ENCODE results near the gene ANKDD1B.
"Not testable (repeated sequence)": the region's sequence is repeated elsewhere in the genome, so short reads cannot be mapped to it uniquely, and the experiment has no call there.

ANKDD1B gene

DNA sequence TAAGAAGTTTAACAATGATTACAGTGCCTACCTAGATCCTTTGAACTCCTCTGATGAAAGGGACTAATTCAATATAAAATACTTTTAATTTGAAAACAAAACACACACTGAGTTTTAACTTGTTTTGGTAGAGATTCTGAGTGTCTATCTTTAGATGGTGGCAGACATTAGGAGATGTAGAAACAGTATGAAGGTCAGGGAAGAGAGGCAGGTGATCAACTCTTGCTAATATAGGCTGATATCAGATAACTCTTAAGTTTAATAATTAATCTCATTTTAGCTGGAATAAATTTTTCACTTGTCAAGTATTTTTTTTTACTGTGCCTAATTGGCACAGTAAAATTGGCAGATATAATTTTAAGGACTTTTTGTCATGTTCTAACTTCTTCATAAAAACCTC is 75.2 kb downstream of the ANKDD1B start:
- H3K4me3 ChIP-seq = no peak overlapping the region
- TF ChIP-seq, protein P1, sequence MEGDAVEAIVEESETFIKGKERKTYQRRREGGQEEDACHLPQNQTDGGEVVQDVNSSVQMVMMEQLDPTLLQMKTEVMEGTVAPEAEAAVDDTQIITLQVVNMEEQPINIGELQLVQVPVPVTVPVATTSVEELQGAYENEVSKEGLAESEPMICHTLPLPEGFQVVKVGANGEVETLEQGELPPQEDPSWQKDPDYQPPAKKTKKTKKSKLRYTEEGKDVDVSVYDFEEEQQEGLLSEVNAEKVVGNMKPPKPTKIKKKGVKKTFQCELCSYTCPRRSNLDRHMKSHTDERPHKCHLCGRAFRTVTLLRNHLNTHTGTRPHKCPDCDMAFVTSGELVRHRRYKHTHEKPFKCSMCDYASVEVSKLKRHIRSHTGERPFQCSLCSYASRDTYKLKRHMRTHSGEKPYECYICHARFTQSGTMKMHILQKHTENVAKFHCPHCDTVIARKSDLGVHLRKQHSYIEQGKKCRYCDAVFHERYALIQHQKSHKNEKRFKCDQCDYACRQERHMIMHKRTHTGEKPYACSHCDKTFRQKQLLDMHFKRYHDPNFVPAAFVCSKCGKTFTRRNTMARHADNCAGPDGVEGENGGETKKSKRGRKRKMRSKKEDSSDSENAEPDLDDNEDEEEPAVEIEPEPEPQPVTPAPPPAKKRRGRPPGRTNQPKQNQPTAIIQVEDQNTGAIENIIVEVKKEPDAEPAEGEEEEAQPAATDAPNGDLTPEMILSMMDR (IDR thresholded peaks at IDR 0.05) = no peak
- H3K27ac ChIP-seq = no peak overlapping the region
- no peaks in the 10 kb centered on the region for H3K4me1 ChIP-seq
- DNase-seq = no peak
- no peaks in the 10 kb centered on the region for H3K27me3 ChIP-seq
- H3K36me3 ChIP-seq = peaks cover 16 to 64% (median 37%) of the 10 kb centered on the region in 3 donors
- intact Hi-C loops (cut with DNase I; ENCODE audit: low total_unique reads) = no loop called here
- H3K9me3 ChIP-seq = no peaks in the 10 kb centered on the region

DNA sequence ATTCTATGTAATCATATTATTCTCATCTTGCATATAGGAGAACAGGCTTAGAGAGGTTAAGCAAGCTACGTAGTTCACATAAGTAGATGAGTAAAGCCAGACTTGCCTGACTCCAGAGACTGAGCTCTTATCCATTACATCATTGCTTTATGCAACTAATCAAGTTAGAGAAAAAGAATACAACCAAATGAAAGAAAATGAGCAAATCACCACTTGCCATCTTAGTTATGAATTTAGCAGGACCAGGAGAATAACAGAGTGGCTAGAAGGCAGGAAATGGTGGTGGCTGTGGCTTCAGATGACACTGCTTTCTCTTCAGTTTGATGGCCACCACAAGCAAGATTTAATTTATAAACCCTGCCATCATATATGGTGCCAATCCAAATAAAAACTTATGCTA is 79.4 kb downstream of the ANKDD1B start:
- Histone ChIP-seq H3K4me1 (no peaks in the 10 kb centered on the region), H3K36me3 (peaks cover 15 to 39% (median 32%) of the 10 kb centered on the region in 3 donors)
- intact Hi-C loops (cut with DNase I; ENCODE audit: low total_unique reads) = no loop called here

DNA sequence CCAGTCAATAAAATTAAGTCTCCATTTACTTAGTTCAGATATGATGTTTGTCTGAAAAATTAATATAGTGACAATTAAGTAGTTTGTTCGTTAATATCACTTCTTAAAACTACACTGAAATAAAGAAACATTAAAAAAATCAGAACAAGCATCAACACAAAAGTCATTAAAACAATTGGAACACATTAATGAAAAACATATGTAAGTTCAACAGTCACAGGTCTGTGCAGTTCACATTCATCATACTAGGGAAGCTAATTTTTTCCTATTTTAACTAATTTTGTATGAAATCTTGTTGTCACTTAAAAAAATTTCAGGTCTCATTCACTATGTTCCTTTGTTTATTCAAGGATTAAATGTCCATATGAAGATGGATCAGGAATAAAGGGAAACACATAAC is 83.5 kb downstream of the ANKDD1B start:
- Histone ChIP-seq H3K27ac (no peak overlapping the region), H3K27me3 (no peaks in the 10 kb centered on the region), H3K9me3 (no peaks in the 10 kb centered on the region), H3K4me1 (no peaks in the 10 kb centered on the region), H3K36me3 (peaks cover 9 to 19% (median 13%) of the 10 kb centered on the region in 3 donors), H3K4me3 (no peak overlapping the region)
- DNase-seq = no peak
- TF ChIP-seq, protein P1 (IDR thresholded peaks at IDR 0.05) = no peak
- intact Hi-C loops (cut with DNase I; ENCODE audit: low total_unique reads) = no loop called here

More for the DNA sequence above, 79.4 kb downstream of the ANKDD1B start:
- TF ChIP-seq, protein P1 (IDR thresholded peaks at IDR 0.05) = no peak
- Histone ChIP-seq H3K27me3 (no peaks in the 10 kb centered on the region), H3K9me3 (no peaks in the 10 kb centered on the region), H3K4me3 (no peak overlapping the region), H3K27ac (no peak overlapping the region)
- no peak for DNase-seq

DNA sequence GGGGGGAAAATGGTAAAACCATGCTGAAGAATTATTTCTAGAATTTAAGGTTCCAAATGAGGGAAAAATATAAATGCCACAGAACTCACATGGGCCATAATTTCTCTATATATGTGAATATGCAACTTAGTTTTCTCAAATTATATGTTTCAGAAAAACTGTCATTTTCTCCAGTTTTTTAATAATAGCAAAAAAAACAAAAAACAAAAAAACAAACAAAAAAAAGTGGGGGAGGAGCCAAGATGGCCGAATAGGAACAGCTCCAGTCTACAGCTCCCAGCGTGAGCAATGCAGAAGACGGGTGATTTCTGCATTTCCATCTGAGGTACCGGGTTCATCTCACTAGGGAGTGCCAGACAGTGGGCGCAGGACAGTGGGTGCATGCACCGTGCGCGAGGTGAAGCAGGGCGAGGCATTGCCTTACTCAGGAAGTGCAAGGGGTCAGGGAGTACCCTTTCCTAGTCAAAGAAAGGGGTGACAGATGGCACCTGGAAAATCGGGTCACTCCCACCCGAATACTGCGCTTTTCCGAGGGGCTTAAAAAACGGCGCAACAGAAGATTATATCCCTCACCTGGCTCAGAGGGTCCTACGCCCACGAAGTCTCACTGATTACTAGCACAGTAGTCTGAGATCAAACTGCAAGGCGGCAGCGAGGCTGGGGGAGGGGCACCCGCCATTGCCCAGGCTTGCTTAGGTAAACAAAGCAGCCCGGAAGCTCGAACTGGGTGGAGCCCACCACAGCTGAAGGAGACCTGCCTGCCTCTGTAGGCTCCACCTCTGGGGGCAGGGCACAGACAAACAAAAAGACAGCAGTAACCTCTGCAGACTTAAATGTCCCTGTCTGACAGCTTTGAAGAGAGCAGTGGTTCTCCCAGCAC is 84.5 kb downstream of the ANKDD1B start:
- DNase-seq; H3K27ac ChIP-seq; H3K4me3 ChIP-seq; H3K4me1 ChIP-seq; intact Hi-C loops (cut with DNase I; ENCODE audit: low total_unique reads); H3K9me3 ChIP-seq; H3K27me3 ChIP-seq: not testable (repeated sequence)
- H3K36me3 ChIP-seq = peaks cover 3 to 13% (median 8%) of the 10 kb centered on the region in 3 donors

DNA sequence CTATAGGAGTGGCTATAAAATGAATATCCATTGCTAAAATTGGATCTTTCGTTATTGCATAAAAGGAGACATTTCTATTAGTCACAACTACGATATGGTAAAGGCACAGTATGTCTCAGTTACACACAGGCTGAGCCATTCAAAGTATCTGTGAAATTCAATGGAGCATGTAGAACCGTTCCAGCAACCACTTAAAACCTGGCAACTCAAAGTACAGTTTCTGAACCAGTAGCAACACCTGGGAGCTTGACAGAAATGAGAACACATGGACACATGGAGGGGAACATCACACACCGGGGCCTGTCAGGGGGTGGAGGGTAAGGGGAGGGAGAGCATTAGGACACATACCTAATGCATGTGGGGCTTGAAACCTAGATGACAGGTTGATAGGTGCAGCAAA is 90.6 kb downstream of the ANKDD1B start:
- H3K27me3 ChIP-seq = no peaks in the 10 kb centered on the region
- H3K4me3 ChIP-seq = no peak overlapping the region
- TF ChIP-seq, protein P1 (IDR thresholded peaks at IDR 0.05) = no peak
- H3K4me1 ChIP-seq = no peaks in the 10 kb centered on the region
- no peak overlapping the region for H3K27ac ChIP-seq
- H3K9me3 ChIP-seq = no peaks in the 10 kb centered on the region
- intact Hi-C loops (cut with DNase I; ENCODE audit: low total_unique reads) = no loop called here
- no peak for DNase-seq
- H3K36me3 ChIP-seq = peaks cover 13 to 36% (median 36%) of the 10 kb centered on the region in 3 donors

DNA sequence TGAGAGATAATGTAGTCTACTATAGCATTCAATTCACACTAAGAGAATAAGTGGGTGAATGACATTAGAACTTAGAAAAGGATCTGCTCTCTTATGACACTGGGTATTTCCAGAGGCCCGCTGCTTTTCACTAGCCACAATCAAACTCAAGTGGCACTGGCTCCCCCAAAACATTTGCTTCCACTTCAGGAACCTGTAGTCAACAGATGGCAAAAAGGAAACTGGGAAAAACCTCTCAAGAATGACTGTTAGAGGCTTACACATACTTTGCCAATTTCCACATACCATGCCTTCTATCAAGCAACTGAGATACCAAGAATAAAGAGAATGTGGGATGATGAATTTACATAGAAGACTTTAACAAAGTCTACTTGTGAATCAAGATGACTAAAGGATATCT is 94.8 kb downstream of the ANKDD1B start:
- Histone ChIP-seq H3K9me3 (no peaks in the 10 kb centered on the region), H3K4me1 (no peaks in the 10 kb centered on the region), H3K4me3 (no peak overlapping the region), H3K27me3 (no peaks in the 10 kb centered on the region), H3K27ac (no peak overlapping the region), H3K36me3 (peaks cover 13 to 52% (median 36%) of the 10 kb centered on the region in 3 donors)
- intact Hi-C loops (cut with DNase I; ENCODE audit: low total_unique reads) = no loop called here
- TF ChIP-seq, protein P1 (IDR thresholded peaks at IDR 0.05) = no peak
- no peak for DNase-seq
